H1 (cell line): Measurements from ENCODE around the gene YARS1. TPM values are rescaled to one million over a fixed set of nuclear protein-coding genes. Genes with fewer than 3 reads are reported as not detected.

Experiments
- ATF3 ChIP-seq: IDR thresholded peaks from 2 replicates; pipeline ENCODE4 v1.6.1; 2011; ENCODE audit warnings: low read depth, mild to moderate bottlenecking, low read length; ENCODE audit not compliant: insufficient read depth
- CHD7 ChIP-seq: fragments of 300-600 bp; sonication (generic); IDR thresholded peaks from 2 replicates; pipeline ENCODE4 v1.7.1; 2012; ENCODE audit warnings: low read length, moderate library complexity, mild to moderate bottlenecking, inconsistent platforms; ENCODE audit not compliant: insufficient replicate concordance
- JUND ChIP-seq: IDR thresholded peaks from 2 replicates; pipeline ENCODE4 v1.6.1; 2011; ENCODE audit warnings: mild to moderate bottlenecking, improper control_type of control experiment, low read length
- KDM1A ChIP-seq: fragments of 200-600, 300-600 bp; sonication (generic); IDR thresholded peaks from 2 replicates; pipeline ENCODE4 v1.7.1; 2016; ENCODE audit warnings: mild to moderate bottlenecking, low read length, borderline replicate concordance
- MAX ChIP-seq: IDR thresholded peaks from 2 replicates; pipeline ENCODE4 v1.6.1; 2012; ENCODE audit warnings: inconsistent platforms
- NRF1 ChIP-seq: IDR thresholded peaks from 2 replicates; pipeline ENCODE4 v1.6.1; 2011; ENCODE audit warnings: mild to moderate bottlenecking, low read depth, low read length, improper control_type of control experiment
- SP1 ChIP-seq: IDR thresholded peaks from 2 replicates; pipeline ENCODE4 v1.6.1; 2011; ENCODE audit warnings: low read depth, low read length
- TAF1 ChIP-seq: IDR thresholded peaks from 2 replicates; pipeline ENCODE4 v1.6.1; 2011; ENCODE audit warnings: mild to moderate bottlenecking, low read depth, low read length
- polyA plus RNA-seq, 7 experiments: library from polyadenylated mRNA; depleted of rRNA in 3 of 7; stranded (reverse) in 5 of 7; unstranded in 2 of 7; fragments of >200 nt in 5 of 7; fragments of 200-250 nt in 2 of 7; gene quantifications; 1 replicate in 5 of 7; 2 replicates in 1 of 7; 4 replicates in 1 of 7; pipeline versions ENCODE4 v1.2.1 to v1.2.3, GENCODE V29; 2011 to 2013; ENCODE audit warnings: missing spikeins in 2 of 7, mixed read lengths in 2 of 7
- total RNA-seq: library from RNA; stranded (reverse); fragmentation: NEBNext Ultra II Directional; extraction: Animal tissue kit (Norgen Biotek cat#: 25700); gene quantifications from 2 replicates; pipeline ENCODE4 v1.2.1, GENCODE V29; 2021

The YARS1 gene
- total and polyA plus RNA-seq, 2 of the 8 experiments (the other 6 are each of a cell fraction or from before 2014, with no cell fraction given): 47.1 to 226 TPM

- no peak for TF ChIP-seq JUND
- TF ChIP-seq ATF3: no peak
- 0 out of 2 replicates have a peak, but pooled peaks have one; percentile 58 for TF ChIP-seq SP1
- no peak for TF ChIP-seq NRF1
- peak; percentile 76 for TF ChIP-seq TAF1
- peak; percentile 1; the same call in 1 of the 2 replicates for TF ChIP-seq KDM1A
- no peak for TF ChIP-seq CHD7
- peak; percentile 37 for TF ChIP-seq MAX
These were observed 62.7 kb downstream of the YARS1 start (continued) for GRCh38 chr1:32754317-32755097.
